WTC11 (cell line): Measurements from ENCODE around the gene PACSIN1.

Experiments
- CREB1 ChIP-seq: sonication (generic); formaldehyde crosslinking; IDR thresholded peaks from 2 replicates; pipeline ENCODE4 v1.8.0; 2023; ENCODE audit warnings: mild to moderate bottlenecking, missing genetic modification reagents
- CTCF ChIP-seq: fragments of 200-600 bp; IDR thresholded peaks from 2 replicates; pipeline ENCODE4 v1.8.0; 2022; ENCODE audit warnings: antibody characterized with exemption
- E2F5 ChIP-seq: sonication (generic); formaldehyde crosslinking; IDR thresholded peaks from 2 replicates; pipeline ENCODE4 v1.8.1; 2022; ENCODE audit warnings: mild to moderate bottlenecking, moderate library complexity, missing genetic modification reagents
- TEAD4 ChIP-seq: sonication (generic); formaldehyde crosslinking; IDR thresholded peaks from 2 replicates; pipeline ENCODE4 v1.8.0; 2022; ENCODE audit warnings: mild to moderate bottlenecking, missing genetic modification reagents
- TF ChIP-seq, protein P1 (sequence below): sonication (generic); formaldehyde crosslinking; IDR thresholded peaks from 2 replicates; pipeline ENCODE4 v1.8.1; 2022; ENCODE audit warnings: low read depth, missing genetic modification reagents, borderline replicate concordance

- TF ChIP-seq, protein P1, sequence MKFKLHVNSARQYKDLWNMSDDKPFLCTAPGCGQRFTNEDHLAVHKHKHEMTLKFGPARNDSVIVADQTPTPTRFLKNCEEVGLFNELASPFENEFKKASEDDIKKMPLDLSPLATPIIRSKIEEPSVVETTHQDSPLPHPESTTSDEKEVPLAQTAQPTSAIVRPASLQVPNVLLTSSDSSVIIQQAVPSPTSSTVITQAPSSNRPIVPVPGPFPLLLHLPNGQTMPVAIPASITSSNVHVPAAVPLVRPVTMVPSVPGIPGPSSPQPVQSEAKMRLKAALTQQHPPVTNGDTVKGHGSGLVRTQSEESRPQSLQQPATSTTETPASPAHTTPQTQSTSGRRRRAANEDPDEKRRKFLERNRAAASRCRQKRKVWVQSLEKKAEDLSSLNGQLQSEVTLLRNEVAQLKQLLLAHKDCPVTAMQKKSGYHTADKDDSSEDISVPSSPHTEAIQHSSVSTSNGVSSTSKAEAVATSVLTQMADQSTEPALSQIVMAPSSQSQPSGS (CRISPR knock-in tag) = no peak
- TF ChIP-seq TEAD4 (no peak), CTCF (no peak), E2F5 (no peak), CREB1 (CRISPR knock-in tag) (no peak)
Observed at GRCh38 chr6:34510299-34510698, 44.4 kb downstream of the PACSIN1 start.
